Astrocyte of the cerebellum (primary cell): Measurements from ENCODE around the gene QSOX1.
"Not testable (repeated sequence)": the region's sequence is repeated elsewhere in the genome, so short reads cannot be mapped to it uniquely, and the experiment has no call there.

Experiments used
- DNase-seq: peaks from one replicate; pipeline ENCODE4 v3.0.0-alpha.2; 2011; ENCODE audit warnings: low read depth
- H3K4me3 ChIP-seq: 2 replicates; pipeline ENCODE4 v1.5.1; 2011; ENCODE audit warnings: mild to moderate bottlenecking, low read depth, low read length, moderate library complexity
- in situ Hi-C: cut with HindIII; loops from 2 replicates; pipeline ENCODE4 v1.10.0; 2017; ENCODE audit warnings: low sequenced_read_pairs
- TF ChIP-seq, protein P1 (sequence below): IDR thresholded peaks from 2 replicates; pipeline ENCODE4 v1.5.1; 2012; ENCODE audit warnings: low read length, low read depth, moderate library complexity, mild to moderate bottlenecking; ENCODE audit errors: missing control alignments

The QSOX1 gene

DNA sequence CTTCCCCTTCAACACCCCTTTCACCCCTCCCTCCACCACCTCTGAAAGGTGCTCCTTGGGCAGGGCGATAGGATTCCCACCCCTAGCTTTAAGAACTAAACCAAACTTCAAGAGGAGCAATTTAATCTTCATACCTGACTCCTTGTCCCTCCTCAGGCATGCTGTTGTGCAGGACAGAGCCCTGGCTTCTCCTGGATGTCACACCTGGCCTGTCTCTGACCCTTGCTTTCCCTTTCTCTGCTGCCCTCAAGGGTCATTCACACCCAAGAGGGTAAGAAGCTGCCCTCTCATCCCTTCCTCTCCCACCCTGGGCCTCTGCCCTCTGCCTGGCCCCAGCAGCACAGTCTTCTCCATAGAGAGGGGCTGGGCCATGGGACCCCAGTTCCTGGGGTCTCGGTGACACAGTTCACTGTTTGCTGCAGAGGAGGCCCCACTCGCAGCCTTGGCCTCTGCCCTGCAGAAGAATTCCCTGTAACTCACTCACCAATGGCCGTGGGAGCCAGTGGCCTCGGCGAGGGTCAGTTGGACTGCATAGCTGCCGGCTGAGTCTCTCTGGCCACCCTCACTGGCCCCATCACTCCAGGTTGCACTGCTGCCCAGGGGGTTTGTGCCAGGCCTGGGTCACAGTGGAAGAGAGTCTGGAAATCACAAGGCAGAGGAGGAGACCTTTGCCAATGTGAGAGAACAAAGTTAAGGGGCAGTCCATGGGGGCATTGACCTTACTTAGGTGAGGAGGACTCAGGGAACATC is 47.0 kb downstream of the QSOX1 start:
- in situ Hi-C loops, result no loop called here
- DNase-seq, result no peak
- H3K4me3 ChIP-seq, result no peak overlapping the region
- TF ChIP-seq, protein P1, sequence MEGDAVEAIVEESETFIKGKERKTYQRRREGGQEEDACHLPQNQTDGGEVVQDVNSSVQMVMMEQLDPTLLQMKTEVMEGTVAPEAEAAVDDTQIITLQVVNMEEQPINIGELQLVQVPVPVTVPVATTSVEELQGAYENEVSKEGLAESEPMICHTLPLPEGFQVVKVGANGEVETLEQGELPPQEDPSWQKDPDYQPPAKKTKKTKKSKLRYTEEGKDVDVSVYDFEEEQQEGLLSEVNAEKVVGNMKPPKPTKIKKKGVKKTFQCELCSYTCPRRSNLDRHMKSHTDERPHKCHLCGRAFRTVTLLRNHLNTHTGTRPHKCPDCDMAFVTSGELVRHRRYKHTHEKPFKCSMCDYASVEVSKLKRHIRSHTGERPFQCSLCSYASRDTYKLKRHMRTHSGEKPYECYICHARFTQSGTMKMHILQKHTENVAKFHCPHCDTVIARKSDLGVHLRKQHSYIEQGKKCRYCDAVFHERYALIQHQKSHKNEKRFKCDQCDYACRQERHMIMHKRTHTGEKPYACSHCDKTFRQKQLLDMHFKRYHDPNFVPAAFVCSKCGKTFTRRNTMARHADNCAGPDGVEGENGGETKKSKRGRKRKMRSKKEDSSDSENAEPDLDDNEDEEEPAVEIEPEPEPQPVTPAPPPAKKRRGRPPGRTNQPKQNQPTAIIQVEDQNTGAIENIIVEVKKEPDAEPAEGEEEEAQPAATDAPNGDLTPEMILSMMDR, result no peak

DNA sequence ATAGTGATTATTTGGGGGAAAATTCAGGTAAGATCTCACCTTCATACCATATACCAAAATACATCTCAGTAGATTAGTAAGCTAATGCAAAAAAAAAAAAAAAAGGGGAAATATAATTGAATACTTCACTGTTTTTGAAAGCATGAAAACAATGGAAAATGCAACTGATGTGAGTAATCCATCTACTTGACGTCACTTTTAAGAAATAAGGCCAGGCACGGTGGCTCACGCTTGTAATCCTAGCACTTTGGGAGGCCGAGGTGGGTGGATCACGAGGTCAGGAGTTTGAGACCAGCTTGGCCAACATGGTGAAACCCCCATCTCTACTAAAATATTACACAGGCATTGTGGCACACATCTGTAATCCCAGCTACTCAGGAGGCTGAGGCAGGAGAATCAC is 47.9 kb downstream of the QSOX1 start:
- H3K4me3 ChIP-seq, in situ Hi-C loops, DNase-seq: not testable (repeated sequence)

- no peak for DNase-seq
- H3K4me3 ChIP-seq, result no peak overlapping the region
- in situ Hi-C loops, result no loop called here
- TF ChIP-seq, protein P1, result no peak
These were observed 49.6 kb downstream of the QSOX1 start for GRCh38 chr1:180204231-180204630.

GRCh38 chr1:180206581-180206980 is 51.9 kb downstream of the QSOX1 start:
- no peak overlapping the region for H3K4me3 ChIP-seq
- TF ChIP-seq, protein P1, result no peak
- in situ Hi-C loops, result no loop called here
- no peak for DNase-seq

- no peak overlapping the region for H3K4me3 ChIP-seq
- in situ Hi-C loops, result no loop called here
- TF ChIP-seq, protein P1, result no peak
- DNase-seq, result no peak
These were observed 53.6 kb downstream of the QSOX1 start for GRCh38 chr1:180208264-180208663.

DNA sequence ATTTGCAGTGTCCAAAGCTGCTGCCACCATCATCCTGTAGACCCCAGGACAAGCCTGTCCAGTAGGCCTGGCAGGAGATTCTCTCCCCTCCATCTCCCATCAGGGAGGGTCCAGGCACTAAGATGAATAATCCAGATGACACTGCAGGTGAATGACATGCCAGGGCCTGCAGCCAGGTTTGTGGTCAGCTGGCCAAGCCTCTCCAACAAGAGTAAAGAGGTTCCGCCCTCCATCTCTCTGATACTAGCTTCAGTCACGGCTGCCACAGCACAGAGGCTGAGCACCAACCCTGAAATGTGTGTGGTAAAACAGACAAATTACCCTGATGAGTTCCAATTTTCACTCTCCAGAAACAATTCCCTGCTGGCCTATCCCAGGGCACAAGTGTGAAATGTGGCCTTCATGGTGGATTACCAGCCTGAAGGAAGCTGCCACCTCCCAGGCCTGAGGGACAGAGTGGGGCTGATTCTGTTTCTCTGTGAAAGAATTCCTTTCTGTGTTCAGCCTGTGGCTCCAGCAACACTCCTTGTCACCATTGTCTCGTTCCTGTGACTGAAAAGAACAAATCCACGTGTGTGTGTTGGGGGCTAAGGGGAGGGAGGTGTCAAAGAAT is 55.4 kb downstream of the QSOX1 start:
- no peak for DNase-seq
- no peak overlapping the region for H3K4me3 ChIP-seq
- in situ Hi-C loops, result no loop called here
- TF ChIP-seq, protein P1, result no peak

- DNase-seq, result no peak
- in situ Hi-C loops, result no loop called here
- no peak overlapping the region for H3K4me3 ChIP-seq
- TF ChIP-seq, protein P1, result no peak
These were observed 56.6 kb downstream of the QSOX1 start for GRCh38 chr1:180211156-180211859.
